Adrenal gland (tissue), 5 donors: ENCODE measurements around the gene PA2G4.

Experiments used
- POLR2A ChIP-seq, 2 donors: fragments of 450-650 bp; IDR thresholded peaks; one replicate each; pipeline ENCODE4 v1.6.1; 2017; ENCODE audit warnings: antibody characterized with exemption in 2 of 2, mild to moderate bottlenecking in 2 of 2, moderate library complexity in 1 of 2
- TF ChIP-seq, protein P1 (sequence below), 6 experiments: fragments of 450-650 bp in 4 of 6; fragments of 200-600 bp in 2 of 6; sonication (generic) in 1 of 6; IDR thresholded peaks; 1 replicate in 5 of 6; 2 replicates in 1 of 6; pipeline versions ENCODE4 v1.5.1 to v1.8.0; 2016 to 2021; ENCODE audit warnings: antibody characterized with exemption in 6 of 6, mild to moderate bottlenecking in 2 of 6, moderate library complexity in 1 of 6
- donor health status: DM: no; HTN: no; CAD: no.

DNA sequence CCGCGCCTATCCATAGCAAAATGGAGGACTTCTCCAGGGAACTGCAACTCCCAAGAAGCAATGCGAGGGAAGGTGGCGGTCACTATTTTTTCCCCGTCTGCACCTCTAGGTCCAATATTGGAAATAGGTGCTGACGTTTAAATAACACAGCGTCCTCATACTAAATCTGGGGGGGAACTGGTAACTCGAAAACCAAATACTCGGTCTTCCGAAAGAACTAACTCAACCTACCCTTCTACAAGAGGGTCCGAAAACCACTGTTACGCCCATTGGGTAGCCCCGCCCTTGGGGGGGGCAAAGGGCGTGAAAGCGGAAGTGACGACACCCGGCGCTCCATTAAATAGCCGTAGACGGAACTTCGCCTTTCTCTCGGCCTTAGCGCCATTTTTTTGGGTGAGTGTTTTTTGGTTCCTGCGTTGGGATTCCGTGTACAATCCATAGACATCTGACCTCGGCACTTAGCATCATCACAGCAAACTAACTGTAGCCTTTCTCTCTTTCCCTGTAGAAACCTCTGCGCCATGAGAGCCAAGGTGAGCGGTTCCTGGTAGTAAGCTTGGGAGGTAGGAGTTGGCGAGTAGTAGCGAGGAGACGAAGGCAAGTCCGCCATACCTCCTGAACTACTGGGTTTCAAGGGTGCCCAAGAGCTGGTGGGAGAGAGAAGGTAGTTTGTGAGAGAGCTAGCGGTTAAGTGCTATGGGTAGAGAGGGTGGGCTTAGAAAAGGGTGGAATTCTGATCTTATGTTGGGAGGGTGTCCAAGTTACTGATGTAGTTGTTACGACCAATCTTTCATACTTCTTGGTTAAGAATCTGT lies 12.1 kb downstream of the PA2G4 start, which contains the start of gene RPL41:
- TF ChIP-seq, protein P1, sequence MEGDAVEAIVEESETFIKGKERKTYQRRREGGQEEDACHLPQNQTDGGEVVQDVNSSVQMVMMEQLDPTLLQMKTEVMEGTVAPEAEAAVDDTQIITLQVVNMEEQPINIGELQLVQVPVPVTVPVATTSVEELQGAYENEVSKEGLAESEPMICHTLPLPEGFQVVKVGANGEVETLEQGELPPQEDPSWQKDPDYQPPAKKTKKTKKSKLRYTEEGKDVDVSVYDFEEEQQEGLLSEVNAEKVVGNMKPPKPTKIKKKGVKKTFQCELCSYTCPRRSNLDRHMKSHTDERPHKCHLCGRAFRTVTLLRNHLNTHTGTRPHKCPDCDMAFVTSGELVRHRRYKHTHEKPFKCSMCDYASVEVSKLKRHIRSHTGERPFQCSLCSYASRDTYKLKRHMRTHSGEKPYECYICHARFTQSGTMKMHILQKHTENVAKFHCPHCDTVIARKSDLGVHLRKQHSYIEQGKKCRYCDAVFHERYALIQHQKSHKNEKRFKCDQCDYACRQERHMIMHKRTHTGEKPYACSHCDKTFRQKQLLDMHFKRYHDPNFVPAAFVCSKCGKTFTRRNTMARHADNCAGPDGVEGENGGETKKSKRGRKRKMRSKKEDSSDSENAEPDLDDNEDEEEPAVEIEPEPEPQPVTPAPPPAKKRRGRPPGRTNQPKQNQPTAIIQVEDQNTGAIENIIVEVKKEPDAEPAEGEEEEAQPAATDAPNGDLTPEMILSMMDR (IDR thresholded peaks at IDR 0.05), result peak in 2 of 6 experiments; percentile 6 to 25
- peak; percentile 90 to 93 for TF ChIP-seq POLR2A (IDR thresholded peaks at IDR 0.05)
